Neutrophil (primary cell): ENCODE results near the gene LRMDA.

Experiments used
- H3K27ac ChIP-seq: fragments of 200-600 bp; sonication (generic); 2 replicates; pipeline ENCODE4 v1.5.1; 2016; ENCODE audit warnings: mild to moderate bottlenecking, moderate library complexity
- H3K27me3 ChIP-seq: fragments of 200-600 bp; sonication (generic); 2 replicates; pipeline ENCODE4 v1.6.0; 2016; ENCODE audit warnings: mild to moderate bottlenecking
- H3K36me3 ChIP-seq: fragments of 200-600 bp; sonication (generic); 2 replicates; pipeline ENCODE4 v1.5.1; 2017
- H3K4me1 ChIP-seq, 2 experiments: fragments of 200-600 bp in 1 of 2; sonication (generic) in 1 of 2; 1 replicate in 1 of 2; 2 replicates in 1 of 2; pipeline versions ENCODE4 v1.5.1 to v1.6.1; 2013 to 2016; ENCODE audit warnings: low read depth in 1 of 2, low read length in 1 of 2, mild to moderate bottlenecking in 1 of 2, moderate library complexity in 1 of 2; ENCODE audit not compliant: control insufficient read depth in 1 of 2, insufficient read depth in 1 of 2
- H3K4me3 ChIP-seq, 2 experiments: fragments of 200-600 bp in 1 of 2; sonication (generic) in 1 of 2; 1 replicate in 1 of 2; 2 replicates in 1 of 2; pipeline ENCODE4 v1.5.1; 2013 to 2016; ENCODE audit warnings: low read depth in 1 of 2, low read length in 1 of 2, mild to moderate bottlenecking in 1 of 2, moderate library complexity in 1 of 2
- H3K9me3 ChIP-seq: fragments of 200-600 bp; sonication (generic); 2 replicates; pipeline ENCODE4 v1.5.1; 2016
- CTCF ChIP-seq: fragments of 200-600 bp; sonication (generic); IDR thresholded peaks from 2 replicates; pipeline ENCODE4 v1.5.1; 2016; ENCODE audit warnings: antibody characterized with exemption

Gene LRMDA

GRCh38 chr10:75425291-75426079, 5.9 kb upstream of the LRMDA start:
- Histone ChIP-seq H3K4me3 (no peak overlapping the region), H3K27me3 (no peaks in the 10 kb centered on the region), H3K9me3 (no peaks in the 10 kb centered on the region), H3K36me3 (no peaks in the 10 kb centered on the region), H3K27ac (no peak overlapping the region), H3K4me1 (peaks cover 10 to 17% of the 10 kb centered on the region in 2 experiments)
- TF ChIP-seq CTCF, result no peak

GRCh38 chr10:75426880-75427279, 4.5 kb upstream of the LRMDA start:
- TF ChIP-seq CTCF, result no peak

GRCh38 chr10:75427951-75428350, 3.5 kb upstream of the LRMDA start:
- no peak for TF ChIP-seq CTCF
- Histone ChIP-seq H3K4me1 (peaks cover 27 to 37% of the 10 kb centered on the region in 2 experiments), H3K4me3 (no peak overlapping the region), H3K9me3 (no peaks in the 10 kb centered on the region), H3K27ac (no peak overlapping the region), H3K36me3 (no peaks in the 10 kb centered on the region), H3K27me3 (no peaks in the 10 kb centered on the region)

More at GRCh38 chr10:75426880-75427279, 4.5 kb upstream of the LRMDA start:
- H3K4me3 ChIP-seq, result no peak overlapping the region
- H3K36me3 ChIP-seq, result no peaks in the 10 kb centered on the region
- H3K27ac ChIP-seq, result no peak overlapping the region
- no peaks in the 10 kb centered on the region for H3K27me3 ChIP-seq
- no peaks in the 10 kb centered on the region for H3K9me3 ChIP-seq
- peaks cover 21 to 28% of the 10 kb centered on the region in 2 experiments for H3K4me1 ChIP-seq

DNA sequence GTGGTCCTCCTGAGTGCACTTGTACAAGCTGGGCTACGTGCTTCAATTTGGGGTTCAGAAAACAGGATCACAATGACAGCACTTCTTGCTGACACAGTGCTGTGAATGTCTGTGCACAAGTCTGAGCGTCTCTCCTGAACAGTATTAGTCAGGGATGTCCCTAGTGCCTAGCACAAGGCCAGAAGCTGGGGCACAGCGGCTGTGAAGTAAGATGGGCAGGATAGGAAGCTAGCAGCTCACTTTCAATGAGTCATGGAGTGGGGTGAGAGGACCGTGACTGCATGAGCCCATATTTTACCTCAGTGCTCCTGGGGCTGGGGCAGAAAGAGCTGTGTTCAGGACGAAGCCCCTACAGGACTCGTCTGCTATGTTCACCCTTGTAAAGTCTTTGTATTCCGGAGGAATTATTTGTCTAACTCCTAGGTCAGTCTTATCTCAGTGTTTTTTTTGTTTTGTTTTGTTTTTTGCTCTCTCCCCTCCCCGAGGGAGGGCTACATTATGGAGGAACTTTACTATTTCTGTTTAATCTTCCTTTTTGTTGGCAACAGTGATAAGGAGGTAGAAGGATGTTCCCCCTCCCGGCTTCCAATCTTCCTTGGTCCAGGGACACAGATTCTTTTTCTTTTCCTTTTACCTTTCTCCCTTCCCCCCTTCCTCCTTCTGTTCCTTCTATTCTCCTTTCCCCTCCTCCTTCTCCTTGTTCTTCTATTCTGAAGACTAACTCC, 2.8 kb upstream of the LRMDA start:
- TF ChIP-seq CTCF, result no peak

DNA sequence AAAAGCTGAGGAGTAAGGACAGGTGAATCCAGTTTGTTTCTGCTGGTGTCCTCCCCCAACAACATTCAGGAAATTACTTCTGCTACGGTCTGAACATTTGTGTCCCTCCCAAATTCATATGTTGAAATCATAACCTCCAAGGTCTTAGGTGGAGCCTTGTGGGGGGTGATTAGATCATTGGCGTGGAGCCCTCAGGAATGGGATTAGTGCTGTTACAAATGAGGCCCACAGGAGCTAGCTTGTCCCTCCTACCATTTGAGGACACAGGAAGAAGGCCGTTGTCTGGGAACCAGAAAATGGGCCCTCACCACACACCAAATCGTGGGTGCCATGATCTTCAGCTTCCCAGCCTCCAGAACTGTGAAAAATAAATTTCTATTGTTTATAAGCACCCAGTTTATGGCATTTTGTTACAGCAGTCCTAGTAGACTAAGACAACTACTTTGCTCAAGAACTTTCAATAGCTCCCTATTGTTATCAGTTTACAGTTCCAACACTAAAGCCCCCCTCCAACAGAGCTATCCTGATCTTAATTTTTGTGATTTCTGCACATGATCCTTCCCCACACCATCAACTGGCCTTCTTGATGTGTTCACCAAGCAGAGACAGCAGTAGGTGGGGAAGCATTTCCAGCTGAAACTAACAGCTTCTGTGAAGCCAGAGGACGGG, 2.1 kb upstream of the LRMDA start:
- no peaks in the 10 kb centered on the region for H3K36me3 ChIP-seq
- no peak for TF ChIP-seq CTCF
- H3K27me3 ChIP-seq, result no peaks in the 10 kb centered on the region
- no peak overlapping the region for H3K4me3 ChIP-seq
- peaks cover 27 to 37% of the 10 kb centered on the region in 2 experiments for H3K4me1 ChIP-seq
- no peak overlapping the region for H3K27ac ChIP-seq
- H3K9me3 ChIP-seq, result no peaks in the 10 kb centered on the region

More for the DNA sequence above, 2.8 kb upstream of the LRMDA start:
- Histone ChIP-seq H3K27ac (no peak overlapping the region), H3K36me3 (no peaks in the 10 kb centered on the region), H3K4me1 (peaks cover 27 to 37% of the 10 kb centered on the region in 2 experiments), H3K4me3 (no peak overlapping the region), H3K9me3 (no peaks in the 10 kb centered on the region), H3K27me3 (no peaks in the 10 kb centered on the region)
